Activated CD8-positive, alpha-beta T cell treated with anti-CD3 and anti-CD28 coated beads, Interleukin-2, amount 10 ng/mL, durations not matched to agents 7 days and 5 days (primary cell): ENCODE results near the gene C1QL1. TPM values are rescaled to one million over a fixed set of nuclear protein-coding genes. Genes with fewer than 3 reads are reported as not detected.
A peak's percentile ranks its signal among the peaks of the same experiment; 100 is the strongest.

Experiments used
- ATAC-seq: fragments of 150-1000 bp; cut with Tn5 transposase; one replicate; pipeline ENCODE4 v1.10.0; 2021; ENCODE audit warnings: moderate library complexity
- CTCF ChIA-PET: fragments of 350-600 bp; sonication (Branson Sonifier 250); formaldehyde crosslinking; loops from one replicate; lab custom pipeline; 2021; ENCODE audit warnings: antibody characterized with exemption; lab: Charles Lee
- POLR2A ChIA-PET: fragments of 350-600 bp; sonication (Branson Sonifier 250); formaldehyde crosslinking; loops from one replicate; lab custom pipeline; 2021; ENCODE audit warnings: antibody characterized with exemption; lab: Charles Lee
- DNase-seq: peaks from one replicate; pipeline ENCODE4 v3.0.0-alpha.2; 2020
- H3K27ac Mint-ChIP-seq: one replicate; pipeline ENCODE4 v1.8.0; 2021; ENCODE audit warnings: mild to moderate bottlenecking, mixed read lengths
- H3K27me3 Mint-ChIP-seq: one replicate; pipeline ENCODE4 v1.8.0; 2021; ENCODE audit warnings: low read depth, mixed read lengths
- H3K36me3 Mint-ChIP-seq: one replicate; pipeline ENCODE4 v1.8.0; 2021; ENCODE audit warnings: low read depth, mixed read lengths
- H3K4me1 Mint-ChIP-seq: one replicate; pipeline ENCODE4 v1.8.0; 2021; ENCODE audit warnings: low read depth, mixed read lengths
- H3K4me3 Mint-ChIP-seq: one replicate; pipeline ENCODE4 v1.8.0; 2021; ENCODE audit warnings: mild to moderate bottlenecking, mixed read lengths
- H3K9me3 Mint-ChIP-seq: one replicate; pipeline ENCODE4 v1.8.0; 2022; ENCODE audit warnings: mixed read lengths; ENCODE audit not compliant: insufficient read depth
- total RNA-seq, 2 experiments: library from RNA; stranded (reverse); gene quantifications; one replicate each; pipeline ENCODE4 v1.2.3, GENCODE V29; 2021

C1QL1 gene
- total RNA-seq, 2 experiments from 2014 or later, result 0.34 to 0.68 TPM

GRCh38 chr17:44988044-44988942 is 20.2 kb upstream of the C1QL1 start:
- H3K4me1 Mint-ChIP-seq, result peaks cover 6% of the 10 kb centered on the region
- peaks cover 37% of the 10 kb centered on the region for H3K27me3 Mint-ChIP-seq
- no peak overlapping the region for H3K4me3 Mint-ChIP-seq
- H3K27ac Mint-ChIP-seq, result no peak overlapping the region
- peak; percentile 21 for ATAC-seq
- CTCF ChIA-PET, result no interaction called here
- no peak for DNase-seq
- H3K36me3 Mint-ChIP-seq, result no peaks in the 10 kb centered on the region
- POLR2A ChIA-PET, result no interaction called here
- no peaks in the 10 kb centered on the region for H3K9me3 Mint-ChIP-seq

DNA sequence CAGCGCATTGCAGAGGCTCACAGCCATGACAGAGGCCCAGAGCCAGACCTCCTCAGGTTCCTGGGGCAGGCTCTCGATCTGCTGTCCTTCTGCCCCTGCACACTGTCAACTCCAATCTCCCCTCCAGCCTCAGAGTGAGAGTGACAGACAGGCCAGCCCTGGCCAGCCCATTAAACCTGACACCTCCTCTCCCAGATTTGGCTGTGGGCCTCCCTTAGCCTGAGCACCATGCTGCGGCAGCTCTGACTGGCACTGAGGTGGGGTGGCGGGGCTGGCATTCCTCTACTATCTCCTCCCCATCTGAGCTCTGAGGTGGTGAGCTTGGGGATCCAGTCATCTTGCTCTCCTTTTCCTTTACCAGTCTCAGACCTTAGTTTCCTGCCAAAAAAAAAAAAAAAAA is 15.5 kb upstream of the C1QL1 start:
- ChIA-PET CTCF (no interaction called here), POLR2A (no interaction called here)
- ATAC-seq (no peak), DNase-seq (no peak)
- Mint-ChIP-seq H3K4me3 (no peak overlapping the region), H3K27ac (no peak overlapping the region), H3K27me3 (peaks cover 41% of the 10 kb centered on the region), H3K36me3 (no peaks in the 10 kb centered on the region), H3K4me1 (peaks cover 6% of the 10 kb centered on the region), H3K9me3 (no peaks in the 10 kb centered on the region)

GRCh38 chr17:44982113-44982702 is 14.1 kb upstream of the C1QL1 start:
- ATAC-seq, result no peak
- no peak for DNase-seq
- CTCF ChIA-PET, result no interaction called here
- peaks cover 1% of the 10 kb centered on the region for H3K4me1 Mint-ChIP-seq
- POLR2A ChIA-PET, result no interaction called here
- H3K27me3 Mint-ChIP-seq, result peaks cover 31% of the 10 kb centered on the region
- no peaks in the 10 kb centered on the region for H3K36me3 Mint-ChIP-seq
- H3K4me3 Mint-ChIP-seq, result no peak overlapping the region
- no peak overlapping the region for H3K27ac Mint-ChIP-seq
- no peaks in the 10 kb centered on the region for H3K9me3 Mint-ChIP-seq

GRCh38 chr17:44981221-44981968 is 13.3 kb upstream of the C1QL1 start:
- H3K4me3 Mint-ChIP-seq, result no peak overlapping the region
- no peaks in the 10 kb centered on the region for H3K9me3 Mint-ChIP-seq
- ChIA-PET POLR2A (no interaction called here), CTCF (no interaction called here)
- peaks cover 30% of the 10 kb centered on the region for H3K27me3 Mint-ChIP-seq
- ATAC-seq (no peak), DNase-seq (no peak)
- H3K36me3 Mint-ChIP-seq, result no peaks in the 10 kb centered on the region
- no peaks in the 10 kb centered on the region for H3K4me1 Mint-ChIP-seq
- H3K27ac Mint-ChIP-seq, result no peak overlapping the region

- no peak overlapping the region for H3K4me3 Mint-ChIP-seq
- peaks cover 32% of the 10 kb centered on the region for H3K27me3 Mint-ChIP-seq
- H3K27ac Mint-ChIP-seq, result no peak overlapping the region
- H3K9me3 Mint-ChIP-seq, result no peaks in the 10 kb centered on the region
- ATAC-seq (no peak), DNase-seq (no peak)
- no peaks in the 10 kb centered on the region for H3K4me1 Mint-ChIP-seq
- no peaks in the 10 kb centered on the region for H3K36me3 Mint-ChIP-seq
- ChIA-PET CTCF (no interaction called here), POLR2A (no interaction called here)
Observed at GRCh38 chr17:44979426-44979995, 11.4 kb upstream of the C1QL1 start.

DNA sequence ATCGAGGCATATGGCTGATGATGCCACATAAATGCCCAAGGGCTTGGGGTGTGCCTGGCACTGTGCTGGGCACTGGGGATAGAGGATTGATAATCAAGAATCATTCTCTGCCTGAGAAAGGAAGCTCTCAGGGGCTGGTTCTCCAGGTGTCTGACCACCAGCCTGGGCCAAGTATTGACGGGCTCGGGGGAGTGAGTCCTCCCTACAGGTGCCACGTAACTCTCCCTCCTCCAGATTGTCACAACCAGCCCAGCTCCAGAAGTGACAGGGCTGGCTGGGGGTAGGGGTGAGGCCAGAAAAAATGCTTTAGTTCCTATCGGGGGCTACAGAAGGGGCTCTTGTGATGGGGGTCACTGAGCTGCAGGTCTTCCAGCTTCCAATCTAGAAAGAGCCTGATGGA is 10.7 kb upstream of the C1QL1 start:
- H3K27ac Mint-ChIP-seq, result no peak overlapping the region
- H3K4me1 Mint-ChIP-seq, result no peaks in the 10 kb centered on the region
- H3K4me3 Mint-ChIP-seq, result no peak overlapping the region
- DNase-seq, result no peak
- H3K36me3 Mint-ChIP-seq, result no peaks in the 10 kb centered on the region
- H3K27me3 Mint-ChIP-seq, result peaks cover 35% of the 10 kb centered on the region
- H3K9me3 Mint-ChIP-seq, result no peaks in the 10 kb centered on the region
- no peak for ATAC-seq
- ChIA-PET POLR2A (no interaction called here), CTCF (interaction anchor here (2.1 kb wide), 1 partner anchor 59 kb away, joined by 5 read pairs; no protein-coding TSS in a partner anchor)

DNA sequence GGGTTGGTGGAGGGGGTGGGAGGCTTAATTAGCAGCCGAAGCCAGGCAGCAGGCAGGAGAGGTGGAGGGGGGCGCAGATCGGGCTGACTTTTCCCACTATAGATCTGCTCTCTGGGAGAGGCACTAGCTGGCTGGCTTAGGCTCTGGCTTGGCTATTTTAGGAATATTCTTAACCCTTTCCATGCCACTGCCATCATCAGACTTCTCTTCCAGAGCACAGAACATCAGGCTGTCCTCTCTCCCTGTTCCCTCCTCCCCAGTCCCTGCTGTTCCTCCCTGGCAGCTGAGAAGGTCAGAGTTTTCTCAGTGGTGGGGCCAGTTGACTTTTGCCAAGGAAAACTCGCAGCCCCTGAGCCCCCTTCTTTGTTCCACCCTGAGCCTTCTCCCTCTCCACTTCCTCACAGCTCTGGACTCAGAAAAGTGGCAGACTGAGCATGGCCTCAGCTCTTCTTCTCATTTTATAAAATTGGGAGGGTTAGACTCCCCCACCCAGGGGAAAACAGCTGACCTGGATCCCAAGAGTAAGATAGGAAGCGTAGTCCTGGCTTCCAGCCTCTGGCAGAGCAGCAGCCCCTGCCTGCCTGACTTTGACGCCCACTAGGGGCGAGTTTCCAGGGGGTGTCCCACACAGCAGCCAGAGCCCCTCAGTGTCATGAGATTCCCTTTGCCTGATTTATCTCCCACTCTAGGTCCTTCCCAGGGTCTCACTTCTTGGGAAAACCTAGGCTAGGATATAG is 9.9 kb upstream of the C1QL1 start:
- Mint-ChIP-seq H3K27me3 (peaks cover 38% of the 10 kb centered on the region), H3K36me3 (no peaks in the 10 kb centered on the region), H3K9me3 (no peaks in the 10 kb centered on the region), H3K27ac (no peak overlapping the region), H3K4me3 (no peak overlapping the region), H3K4me1 (no peaks in the 10 kb centered on the region)
- DNase-seq (no peak), ATAC-seq (no peak)
- POLR2A ChIA-PET, result no interaction called here
- CTCF ChIA-PET, result interaction anchor here (2.1 kb wide), 1 partner anchor 58 kb away, joined by 5 read pairs; no protein-coding TSS in a partner anchor

GRCh38 chr17:44977065-44977464 is 9.0 kb upstream of the C1QL1 start:
- ATAC-seq, result peak; percentile 47
- no peak for DNase-seq
- ChIA-PET CTCF (interaction anchor here (1.1 to 2.1 kb wide), 2 partner anchors 57 kb away, joined by 3 to 5 read pairs; no protein-coding TSS in a partner anchor), POLR2A (no interaction called here)
- Mint-ChIP-seq H3K4me3 (no peak overlapping the region), H3K4me1 (peaks cover 3% of the 10 kb centered on the region), H3K9me3 (no peaks in the 10 kb centered on the region), H3K27me3 (peaks cover 36% of the 10 kb centered on the region), H3K27ac (peak overlapping the region; percentile 20), H3K36me3 (no peaks in the 10 kb centered on the region)

DNA sequence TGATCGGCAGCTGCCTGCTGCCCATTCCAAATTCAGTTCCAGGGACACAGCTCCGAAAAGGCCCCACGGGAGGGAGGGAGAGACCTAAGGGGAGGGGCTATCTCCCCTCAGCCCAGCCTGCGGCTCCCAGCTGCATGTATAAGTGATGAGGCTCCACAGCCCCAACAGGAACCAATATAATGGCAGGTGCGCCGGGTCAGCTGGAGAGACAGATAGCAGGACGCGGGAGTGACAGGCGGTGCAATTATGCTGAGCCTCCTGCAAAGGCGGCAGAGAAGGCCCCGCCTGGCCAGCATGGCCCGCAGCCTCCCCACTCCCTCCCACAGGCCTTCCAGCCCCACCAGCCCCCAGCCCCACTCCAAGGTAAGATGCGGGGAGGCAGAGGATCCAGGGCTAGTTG is 8.1 kb upstream of the C1QL1 start:
- ATAC-seq (no peak), DNase-seq (no peak)
- H3K9me3 Mint-ChIP-seq, result no peaks in the 10 kb centered on the region
- ChIA-PET POLR2A (no interaction called here), CTCF (interaction anchor here (1.1 to 1.6 kb wide), 2 partner anchors 56 to 160 kb away, joined by 3 to 4 read pairs; partner anchors contain the start of gene ACBD4)
- H3K27me3 Mint-ChIP-seq, result peaks cover 36% of the 10 kb centered on the region
- no peaks in the 10 kb centered on the region for H3K36me3 Mint-ChIP-seq
- H3K27ac Mint-ChIP-seq, result no peak overlapping the region
- H3K4me1 Mint-ChIP-seq, result peaks cover 6% of the 10 kb centered on the region
- H3K4me3 Mint-ChIP-seq, result no peak overlapping the region

DNA sequence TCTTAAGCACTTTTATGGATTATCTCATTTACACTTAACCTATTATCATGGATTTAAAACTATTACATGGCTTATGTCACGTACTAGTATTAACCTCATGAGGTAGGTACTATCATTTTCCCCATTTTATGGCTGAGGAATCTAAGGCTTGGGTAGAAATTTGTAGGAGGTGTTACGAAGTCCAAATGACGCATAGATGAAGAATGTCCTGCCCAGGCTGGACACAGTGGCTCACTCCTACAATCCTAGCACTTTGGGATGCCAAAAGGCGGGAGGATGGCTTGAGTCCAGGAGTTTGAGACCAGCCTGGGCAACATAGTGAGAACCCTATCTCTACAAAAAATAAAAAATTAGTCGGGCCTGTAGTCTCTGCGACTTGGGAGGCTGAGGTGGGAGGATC is 4.8 kb upstream of the C1QL1 start:
- Mint-ChIP-seq H3K36me3 (no peaks in the 10 kb centered on the region), H3K27ac (no peak overlapping the region), H3K9me3 (no peaks in the 10 kb centered on the region), H3K4me1 (peaks cover 24% of the 10 kb centered on the region), H3K27me3 (peaks cover 55% of the 10 kb centered on the region), H3K4me3 (no peak overlapping the region)
- CTCF ChIA-PET, result interaction anchor here (1.0 kb wide), 1 partner anchor 49 kb away, joined by 4 read pairs; no protein-coding TSS in a partner anchor
- POLR2A ChIA-PET, result no interaction called here
- no peak for ATAC-seq
- DNase-seq, result no peak
